ENCODE results near the gene COL3A1. TPM values are rescaled to one million over a fixed set of nuclear protein-coding genes. Genes with fewer than 3 reads are reported as not detected.

COL3A1 gene
- total and polyA plus RNA-seq, 2 of the 13 experiments (the other 11 are each of a cell fraction or from before 2014, with no cell fraction given) = 0.04 TPM; not detected in 1

DNA sequence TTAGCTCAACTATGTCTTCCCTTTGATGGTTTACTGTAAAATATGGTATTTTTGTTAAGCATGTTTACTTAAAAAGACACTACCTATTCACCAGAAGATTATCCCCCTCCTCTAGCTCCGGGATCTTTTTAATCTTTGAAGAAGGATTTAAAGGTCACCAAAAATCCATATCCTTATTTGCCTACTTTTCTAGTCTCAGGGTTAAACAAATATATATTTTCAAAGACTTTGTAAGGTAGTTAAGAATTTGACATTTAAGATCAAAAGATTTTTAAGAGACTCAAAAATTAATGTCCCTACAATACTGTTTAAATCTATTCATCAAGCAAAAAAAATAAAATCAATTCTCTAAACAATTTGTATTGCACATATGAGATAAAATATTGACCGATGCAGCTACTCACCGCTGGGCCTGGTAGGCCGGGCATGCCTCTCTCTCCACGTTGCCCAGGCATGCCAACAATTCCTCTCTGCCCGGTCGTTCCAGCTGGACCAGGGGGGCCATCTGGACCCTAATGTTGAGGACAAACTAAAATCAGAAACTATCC lies 76.1 kb downstream of the COL3A1 start (continued):
- TF ChIP-seq, protein P1, sequence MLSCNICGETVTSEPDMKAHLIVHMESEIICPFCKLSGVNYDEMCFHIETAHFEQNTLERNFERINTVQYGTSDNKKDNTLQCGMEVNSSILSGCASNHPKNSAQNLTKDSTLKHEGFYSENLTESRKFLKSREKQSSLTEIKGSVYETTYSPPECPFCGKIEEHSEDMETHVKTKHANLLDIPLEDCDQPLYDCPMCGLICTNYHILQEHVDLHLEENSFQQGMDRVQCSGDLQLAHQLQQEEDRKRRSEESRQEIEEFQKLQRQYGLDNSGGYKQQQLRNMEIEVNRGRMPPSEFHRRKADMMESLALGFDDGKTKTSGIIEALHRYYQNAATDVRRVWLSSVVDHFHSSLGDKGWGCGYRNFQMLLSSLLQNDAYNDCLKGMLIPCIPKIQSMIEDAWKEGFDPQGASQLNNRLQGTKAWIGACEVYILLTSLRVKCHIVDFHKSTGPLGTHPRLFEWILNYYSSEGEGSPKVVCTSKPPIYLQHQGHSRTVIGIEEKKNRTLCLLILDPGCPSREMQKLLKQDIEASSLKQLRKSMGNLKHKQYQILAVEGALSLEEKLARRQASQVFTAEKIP (CRISPR knock-in tag; IDR thresholded peaks at IDR 0.05; ENCODE audit: borderline replicate concordance) = no peak
- no peak for TF ChIP-seq ZNF143 (CRISPR knock-in tag; IDR thresholded peaks at IDR 0.05)
- no peak for TF ChIP-seq ZNF776 (CRISPR knock-in tag; IDR thresholded peaks at IDR 0.05)
- no peak for TF ChIP-seq ZIK1 (CRISPR knock-in tag; IDR thresholded peaks at IDR 0.05; ENCODE audit: borderline replicate concordance, low read depth)
- TF ChIP-seq ZNF790 (CRISPR knock-in tag; IDR thresholded peaks at IDR 0.05; ENCODE audit: borderline replicate concordance) = no peak
- TF ChIP-seq ARID2 (CRISPR knock-in tag; IDR thresholded peaks at IDR 0.05; ENCODE audit: borderline replicate concordance) = 0 out of 2 replicates have a peak, but pooled peaks have one; percentile 33
- TF ChIP-seq, protein P2, sequence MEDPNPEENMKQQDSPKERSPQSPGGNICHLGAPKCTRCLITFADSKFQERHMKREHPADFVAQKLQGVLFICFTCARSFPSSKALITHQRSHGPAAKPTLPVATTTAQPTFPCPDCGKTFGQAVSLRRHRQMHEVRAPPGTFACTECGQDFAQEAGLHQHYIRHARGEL (CRISPR knock-in tag; IDR thresholded peaks at IDR 0.05) = no peak
- TF ChIP-seq, protein P3, sequence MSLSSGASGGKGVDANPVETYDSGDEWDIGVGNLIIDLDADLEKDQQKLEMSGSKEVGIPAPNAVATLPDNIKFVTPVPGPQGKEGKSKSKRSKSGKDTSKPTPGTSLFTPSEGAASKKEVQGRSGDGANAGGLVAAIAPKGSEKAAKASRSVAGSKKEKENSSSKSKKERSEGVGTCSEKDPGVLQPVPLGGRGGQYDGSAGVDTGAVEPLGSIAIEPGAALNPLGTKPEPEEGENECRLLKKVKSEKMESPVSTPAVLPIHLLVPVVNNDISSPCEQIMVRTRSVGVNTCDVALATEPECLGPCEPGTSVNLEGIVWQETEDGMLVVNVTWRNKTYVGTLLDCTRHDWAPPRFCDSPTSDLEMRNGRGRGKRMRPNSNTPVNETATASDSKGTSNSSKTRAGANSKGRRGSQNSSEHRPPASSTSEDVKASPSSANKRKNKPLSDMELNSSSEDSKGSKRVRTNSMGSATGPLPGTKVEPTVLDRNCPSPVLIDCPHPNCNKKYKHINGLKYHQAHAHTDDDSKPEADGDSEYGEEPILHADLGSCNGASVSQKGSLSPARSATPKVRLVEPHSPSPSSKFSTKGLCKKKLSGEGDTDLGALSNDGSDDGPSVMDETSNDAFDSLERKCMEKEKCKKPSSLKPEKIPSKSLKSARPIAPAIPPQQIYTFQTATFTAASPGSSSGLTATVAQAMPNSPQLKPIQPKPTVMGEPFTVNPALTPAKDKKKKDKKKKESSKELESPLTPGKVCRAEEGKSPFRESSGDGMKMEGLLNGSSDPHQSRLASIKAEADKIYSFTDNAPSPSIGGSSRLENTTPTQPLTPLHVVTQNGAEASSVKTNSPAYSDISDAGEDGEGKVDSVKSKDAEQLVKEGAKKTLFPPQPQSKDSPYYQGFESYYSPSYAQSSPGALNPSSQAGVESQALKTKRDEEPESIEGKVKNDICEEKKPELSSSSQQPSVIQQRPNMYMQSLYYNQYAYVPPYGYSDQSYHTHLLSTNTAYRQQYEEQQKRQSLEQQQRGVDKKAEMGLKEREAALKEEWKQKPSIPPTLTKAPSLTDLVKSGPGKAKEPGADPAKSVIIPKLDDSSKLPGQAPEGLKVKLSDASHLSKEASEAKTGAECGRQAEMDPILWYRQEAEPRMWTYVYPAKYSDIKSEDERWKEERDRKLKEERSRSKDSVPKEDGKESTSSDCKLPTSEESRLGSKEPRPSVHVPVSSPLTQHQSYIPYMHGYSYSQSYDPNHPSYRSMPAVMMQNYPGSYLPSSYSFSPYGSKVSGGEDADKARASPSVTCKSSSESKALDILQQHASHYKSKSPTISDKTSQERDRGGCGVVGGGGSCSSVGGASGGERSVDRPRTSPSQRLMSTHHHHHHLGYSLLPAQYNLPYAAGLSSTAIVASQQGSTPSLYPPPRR (CRISPR knock-in tag; IDR thresholded peaks at IDR 0.05; ENCODE audit: borderline replicate concordance) = peak; percentile 97
- TF ChIP-seq ZBTB38 (CRISPR knock-in tag; IDR thresholded peaks at IDR 0.05) = peak; percentile 39; the same call in 1 of the 2 replicates
- no peak for TF ChIP-seq ZNF660 (CRISPR knock-in tag; IDR thresholded peaks at IDR 0.05; ENCODE audit: borderline replicate concordance, low read depth)
- peak; percentile 97 for TF ChIP-seq HHEX (CRISPR knock-in tag; IDR thresholded peaks at IDR 0.05)
- TF ChIP-seq ZFYVE20 (CRISPR knock-in tag; IDR thresholded peaks at IDR 0.05; ENCODE audit: borderline replicate concordance, low read depth) = no peak
- no peak for TF ChIP-seq ZNF713 (CRISPR knock-in tag; IDR thresholded peaks at IDR 0.05)
- TF ChIP-seq ONECUT2 (CRISPR knock-in tag; IDR thresholded peaks at IDR 0.05) = peak; percentile 95
- TF ChIP-seq, protein P4, sequence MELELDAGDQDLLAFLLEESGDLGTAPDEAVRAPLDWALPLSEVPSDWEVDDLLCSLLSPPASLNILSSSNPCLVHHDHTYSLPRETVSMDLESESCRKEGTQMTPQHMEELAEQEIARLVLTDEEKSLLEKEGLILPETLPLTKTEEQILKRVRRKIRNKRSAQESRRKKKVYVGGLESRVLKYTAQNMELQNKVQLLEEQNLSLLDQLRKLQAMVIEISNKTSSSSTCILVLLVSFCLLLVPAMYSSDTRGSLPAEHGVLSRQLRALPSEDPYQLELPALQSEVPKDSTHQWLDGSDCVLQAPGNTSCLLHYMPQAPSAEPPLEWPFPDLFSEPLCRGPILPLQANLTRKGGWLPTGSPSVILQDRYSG (CRISPR knock-in tag; IDR thresholded peaks at IDR 0.05) = no peak
- peak; percentile 100 for TF ChIP-seq ISL2 (CRISPR knock-in tag; IDR thresholded peaks at IDR 0.05)
- peak; percentile 70 for TF ChIP-seq ELF3 (CRISPR knock-in tag; IDR thresholded peaks at IDR 0.05)
- peak; percentile 86 for TF ChIP-seq ZFP1 (CRISPR knock-in tag; IDR thresholded peaks at IDR 0.05)
- TF ChIP-seq SMAD9 (CRISPR knock-in tag; IDR thresholded peaks at IDR 0.05) = no peak
- peak; percentile 82 for TF ChIP-seq SIX1 (CRISPR knock-in tag; IDR thresholded peaks at IDR 0.05; ENCODE audit: borderline replicate concordance)
- TF ChIP-seq NFE2L2 (IDR thresholded peaks at IDR 0.05; ENCODE audit: low read length) = no peak
- no peak; the same call in 1 of the 2 replicates for TF ChIP-seq KLF11 (CRISPR knock-in tag; IDR thresholded peaks at IDR 0.05)
- 0 out of 2 replicates have a peak, but pooled peaks have one; percentile 37 for TF ChIP-seq RFX3 (CRISPR knock-in tag; IDR thresholded peaks at IDR 0.05)
- TF ChIP-seq FOSL2 (CRISPR knock-in tag; IDR thresholded peaks at IDR 0.05) = peak; percentile 68
